K562 (cell line): ENCODE data around the gene PAN2. TPM values are rescaled to one million over a fixed set of nuclear protein-coding genes. Genes with fewer than 3 reads are reported as not detected.

ENCODE experiments used
- ARID2 ChIP-seq: fragments of 450-650 bp; IDR thresholded peaks from 2 replicates; pipeline ENCODE4 v1.6.1; 2017; ENCODE audit warnings: antibody characterized with exemption, mild to moderate bottlenecking
- HLTF ChIP-seq: fragments of 450-650 bp; IDR thresholded peaks from 2 replicates; pipeline ENCODE4 v1.6.1; 2016
- LEF1 ChIP-seq: fragments of 450-650 bp; IDR thresholded peaks from 2 replicates; pipeline ENCODE4 v1.6.1; 2016; ENCODE audit warnings: mild to moderate bottlenecking
- MAZ ChIP-seq, 2 experiments: fragments of 450-650 bp in 1 of 2; sonication (generic) in 1 of 2; formaldehyde crosslinking; IDR thresholded peaks in 1 of 2; conservative IDR thresholded peaks in 1 of 2; 2 replicates each; pipeline versions ENCODE4 v1.4.0 to v1.5.0; 2020; ENCODE audit warnings: mild to moderate bottlenecking in 1 of 2, missing genetic modification reagents in 1 of 2
- MBD2 ChIP-seq: sonication (generic); IDR thresholded peaks from 2 replicates; pipeline ENCODE4 v1.6.1; 2016; ENCODE audit warnings: low read depth, borderline replicate concordance
- MLX ChIP-seq, 2 experiments: fragments of 450-650 bp in 1 of 2; sonication (generic) in 1 of 2; formaldehyde crosslinking; conservative IDR thresholded peaks; 2 replicates each; pipeline versions ENCODE4 v1.4.0 to v1.8.1; 2020 to 2022; ENCODE audit warnings: mild to moderate bottlenecking in 1 of 2, missing genetic modification reagents in 1 of 2
- NELFE ChIP-seq: IDR thresholded peaks from 2 replicates; pipeline ENCODE4 v1.6.1; 2011; ENCODE audit warnings: mild to moderate bottlenecking; ENCODE audit not compliant: insufficient read depth, insufficient read length
- SMAD2 ChIP-seq: fragments of 150-350 bp; IDR thresholded peaks from 2 replicates; pipeline ENCODE4 v1.6.1; 2014; ENCODE audit warnings: low read depth, mild to moderate bottlenecking, low read length
- SNIP1 ChIP-seq: fragments of 450-650 bp; IDR thresholded peaks from 2 replicates; pipeline ENCODE4 v1.7.1; 2017; ENCODE audit warnings: low read depth, mild to moderate bottlenecking
- TGIF2 ChIP-seq: sonication (generic); formaldehyde crosslinking; IDR thresholded peaks from 2 replicates; pipeline ENCODE4 v1.8.1; 2022; ENCODE audit warnings: mild to moderate bottlenecking, missing genetic modification reagents, moderate library complexity
- ZNF12 ChIP-seq: sonication (generic); formaldehyde crosslinking; IDR thresholded peaks from 2 replicates; pipeline ENCODE4 v1.4.0; 2020; ENCODE audit warnings: mild to moderate bottlenecking, missing genetic modification reagents
- ZNF232 ChIP-seq: sonication (generic); formaldehyde crosslinking; IDR thresholded peaks from 2 replicates; pipeline ENCODE4 v1.8.0; 2022; ENCODE audit warnings: mild to moderate bottlenecking, missing genetic modification reagents
- ZNF445 ChIP-seq: fragments of 250-450 bp; sonication (Bioruptor Pico); IDR thresholded peaks from 2 replicates; pipeline ENCODE4 v1.4.0; 2020; ENCODE audit warnings: low read depth, mild to moderate bottlenecking, moderate library complexity
- polyA plus RNA-seq, 8 experiments: library from polyadenylated mRNA; depleted of rRNA in 4 of 8; stranded (reverse) in 5 of 8; unstranded in 3 of 8; fragments of >200 nt; fragmentation: Nextera tagmentation in 2 of 8; fragmentation: Illumina TruSeq in 1 of 8; extraction: Ambion mirVana in 2 of 8; extraction: Trizol in 1 of 8; gene quantifications; 2 replicates each; pipeline versions ENCODE4 v1.2.1 to v1.2.3, GENCODE V29; 2011 to 2014; ENCODE audit warnings: inconsistent platforms in 1 of 8, missing spikeins in 1 of 8
- total RNA-seq, 7 experiments: library from RNA; depleted of rRNA in 6 of 7; stranded (reverse); fragments of >200 nt in 6 of 7; fragmentation: Illumina TruSeq in 2 of 7; extraction: Trizol in 2 of 7; gene quantifications; 2 replicates each; pipeline versions ENCODE4 v1.2.1 to v1.2.3, GENCODE V29; 2011 to 2021; ENCODE audit warnings: low replicate concordance in 1 of 7
- TF ChIP-seq, protein P1 (sequence below): fragments of 450-650 bp; IDR thresholded peaks from 2 replicates; pipeline ENCODE4 v1.6.1; 2016; ENCODE audit warnings: mild to moderate bottlenecking, moderate library complexity
- TF ChIP-seq, protein P2 (sequence below): fragments of 200-800 bp; sonication (Bioruptor generic); IDR thresholded peaks from 2 replicates; pipeline ENCODE4 v1.6.1; 2017; ENCODE audit warnings: missing genetic modification characterization, missing compliant biosample characterization

Gene PAN2
- total and polyA plus RNA-seq, 9 of the 15 experiments (the other 6 are each of a cell fraction or from before 2014, with no cell fraction given) = 15.0 to 66.1 (median 25.9) TPM

DNA sequence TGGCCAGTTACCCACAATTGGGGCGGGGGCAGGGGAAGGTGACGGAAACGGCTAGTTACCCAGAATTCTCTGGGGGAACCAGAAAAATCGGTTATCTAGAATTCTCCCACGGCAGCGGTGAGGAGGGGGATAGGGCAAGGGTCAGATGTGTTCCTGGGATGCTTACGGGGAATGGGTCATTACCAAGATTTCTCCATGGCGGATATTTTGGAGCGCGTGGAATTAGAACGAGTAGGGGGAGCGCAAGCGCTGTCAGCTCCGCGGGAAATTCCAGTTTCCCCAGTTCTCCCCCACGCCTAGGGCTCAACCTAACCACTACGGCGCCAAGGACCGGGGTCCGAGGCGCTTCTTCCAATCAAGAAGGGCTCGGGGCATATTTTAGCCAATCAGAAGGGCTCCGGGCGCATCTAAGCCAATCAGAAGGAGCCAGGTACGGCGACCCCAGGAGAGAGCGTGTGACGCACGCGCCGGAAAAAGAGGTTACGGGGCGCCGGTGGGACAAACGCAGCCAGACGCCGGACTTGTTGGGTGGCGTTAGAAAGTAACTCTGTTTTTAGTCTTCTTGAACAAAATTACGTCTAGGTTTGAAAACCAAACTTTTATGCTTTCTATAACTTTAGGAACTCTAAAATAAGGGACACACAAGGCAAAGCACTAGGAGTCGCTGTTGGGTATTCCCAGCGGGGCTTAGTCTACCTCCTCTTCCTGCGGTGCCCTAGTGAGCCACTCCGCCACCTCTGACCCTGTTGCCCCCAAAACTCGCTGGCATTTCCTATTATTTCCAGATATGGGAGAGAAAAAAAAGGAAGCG, at the start of gene PAN2 (continued):
- TF ChIP-seq, protein P1, sequence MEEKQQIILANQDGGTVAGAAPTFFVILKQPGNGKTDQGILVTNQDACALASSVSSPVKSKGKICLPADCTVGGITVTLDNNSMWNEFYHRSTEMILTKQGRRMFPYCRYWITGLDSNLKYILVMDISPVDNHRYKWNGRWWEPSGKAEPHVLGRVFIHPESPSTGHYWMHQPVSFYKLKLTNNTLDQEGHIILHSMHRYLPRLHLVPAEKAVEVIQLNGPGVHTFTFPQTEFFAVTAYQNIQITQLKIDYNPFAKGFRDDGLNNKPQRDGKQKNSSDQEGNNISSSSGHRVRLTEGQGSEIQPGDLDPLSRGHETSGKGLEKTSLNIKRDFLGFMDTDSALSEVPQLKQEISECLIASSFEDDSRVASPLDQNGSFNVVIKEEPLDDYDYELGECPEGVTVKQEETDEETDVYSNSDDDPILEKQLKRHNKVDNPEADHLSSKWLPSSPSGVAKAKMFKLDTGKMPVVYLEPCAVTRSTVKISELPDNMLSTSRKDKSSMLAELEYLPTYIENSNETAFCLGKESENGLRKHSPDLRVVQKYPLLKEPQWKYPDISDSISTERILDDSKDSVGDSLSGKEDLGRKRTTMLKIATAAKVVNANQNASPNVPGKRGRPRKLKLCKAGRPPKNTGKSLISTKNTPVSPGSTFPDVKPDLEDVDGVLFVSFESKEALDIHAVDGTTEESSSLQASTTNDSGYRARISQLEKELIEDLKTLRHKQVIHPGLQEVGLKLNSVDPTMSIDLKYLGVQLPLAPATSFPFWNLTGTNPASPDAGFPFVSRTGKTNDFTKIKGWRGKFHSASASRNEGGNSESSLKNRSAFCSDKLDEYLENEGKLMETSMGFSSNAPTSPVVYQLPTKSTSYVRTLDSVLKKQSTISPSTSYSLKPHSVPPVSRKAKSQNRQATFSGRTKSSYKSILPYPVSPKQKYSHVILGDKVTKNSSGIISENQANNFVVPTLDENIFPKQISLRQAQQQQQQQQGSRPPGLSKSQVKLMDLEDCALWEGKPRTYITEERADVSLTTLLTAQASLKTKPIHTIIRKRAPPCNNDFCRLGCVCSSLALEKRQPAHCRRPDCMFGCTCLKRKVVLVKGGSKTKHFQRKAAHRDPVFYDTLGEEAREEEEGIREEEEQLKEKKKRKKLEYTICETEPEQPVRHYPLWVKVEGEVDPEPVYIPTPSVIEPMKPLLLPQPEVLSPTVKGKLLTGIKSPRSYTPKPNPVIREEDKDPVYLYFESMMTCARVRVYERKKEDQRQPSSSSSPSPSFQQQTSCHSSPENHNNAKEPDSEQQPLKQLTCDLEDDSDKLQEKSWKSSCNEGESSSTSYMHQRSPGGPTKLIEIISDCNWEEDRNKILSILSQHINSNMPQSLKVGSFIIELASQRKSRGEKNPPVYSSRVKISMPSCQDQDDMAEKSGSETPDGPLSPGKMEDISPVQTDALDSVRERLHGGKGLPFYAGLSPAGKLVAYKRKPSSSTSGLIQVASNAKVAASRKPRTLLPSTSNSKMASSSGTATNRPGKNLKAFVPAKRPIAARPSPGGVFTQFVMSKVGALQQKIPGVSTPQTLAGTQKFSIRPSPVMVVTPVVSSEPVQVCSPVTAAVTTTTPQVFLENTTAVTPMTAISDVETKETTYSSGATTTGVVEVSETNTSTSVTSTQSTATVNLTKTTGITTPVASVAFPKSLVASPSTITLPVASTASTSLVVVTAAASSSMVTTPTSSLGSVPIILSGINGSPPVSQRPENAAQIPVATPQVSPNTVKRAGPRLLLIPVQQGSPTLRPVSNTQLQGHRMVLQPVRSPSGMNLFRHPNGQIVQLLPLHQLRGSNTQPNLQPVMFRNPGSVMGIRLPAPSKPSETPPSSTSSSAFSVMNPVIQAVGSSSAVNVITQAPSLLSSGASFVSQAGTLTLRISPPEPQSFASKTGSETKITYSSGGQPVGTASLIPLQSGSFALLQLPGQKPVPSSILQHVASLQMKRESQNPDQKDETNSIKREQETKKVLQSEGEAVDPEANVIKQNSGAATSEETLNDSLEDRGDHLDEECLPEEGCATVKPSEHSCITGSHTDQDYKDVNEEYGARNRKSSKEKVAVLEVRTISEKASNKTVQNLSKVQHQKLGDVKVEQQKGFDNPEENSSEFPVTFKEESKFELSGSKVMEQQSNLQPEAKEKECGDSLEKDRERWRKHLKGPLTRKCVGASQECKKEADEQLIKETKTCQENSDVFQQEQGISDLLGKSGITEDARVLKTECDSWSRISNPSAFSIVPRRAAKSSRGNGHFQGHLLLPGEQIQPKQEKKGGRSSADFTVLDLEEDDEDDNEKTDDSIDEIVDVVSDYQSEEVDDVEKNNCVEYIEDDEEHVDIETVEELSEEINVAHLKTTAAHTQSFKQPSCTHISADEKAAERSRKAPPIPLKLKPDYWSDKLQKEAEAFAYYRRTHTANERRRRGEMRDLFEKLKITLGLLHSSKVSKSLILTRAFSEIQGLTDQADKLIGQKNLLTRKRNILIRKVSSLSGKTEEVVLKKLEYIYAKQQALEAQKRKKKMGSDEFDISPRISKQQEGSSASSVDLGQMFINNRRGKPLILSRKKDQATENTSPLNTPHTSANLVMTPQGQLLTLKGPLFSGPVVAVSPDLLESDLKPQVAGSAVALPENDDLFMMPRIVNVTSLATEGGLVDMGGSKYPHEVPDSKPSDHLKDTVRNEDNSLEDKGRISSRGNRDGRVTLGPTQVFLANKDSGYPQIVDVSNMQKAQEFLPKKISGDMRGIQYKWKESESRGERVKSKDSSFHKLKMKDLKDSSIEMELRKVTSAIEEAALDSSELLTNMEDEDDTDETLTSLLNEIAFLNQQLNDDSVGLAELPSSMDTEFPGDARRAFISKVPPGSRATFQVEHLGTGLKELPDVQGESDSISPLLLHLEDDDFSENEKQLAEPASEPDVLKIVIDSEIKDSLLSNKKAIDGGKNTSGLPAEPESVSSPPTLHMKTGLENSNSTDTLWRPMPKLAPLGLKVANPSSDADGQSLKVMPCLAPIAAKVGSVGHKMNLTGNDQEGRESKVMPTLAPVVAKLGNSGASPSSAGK = peak; percentile 92
- TF ChIP-seq MAZ (CRISPR knock-in tag; conservative IDR thresholded peaks at IDR 0.05 in 1 of 2, IDR thresholded peaks at IDR 0.05 in 1 of 2) (peak in 1 of 2 experiments; percentile 55; a peak in 2 of 4 replicates), ZNF232 (CRISPR knock-in tag) (no peak), ZNF445 (CRISPR knock-in tag) (0 out of 2 replicates have a peak, but pooled peaks have one; percentile 48), SMAD2 (no peak), SNIP1 (no peak), ARID2 (no peak), HLTF (no peak), LEF1 (no peak), MLX (CRISPR knock-in tag; conservative IDR thresholded peaks at IDR 0.05) (no peak), NELFE (no peak), ZNF12 (no peak), MBD2 (peak; percentile 98), TGIF2 (no peak)
- TF ChIP-seq, protein P2, sequence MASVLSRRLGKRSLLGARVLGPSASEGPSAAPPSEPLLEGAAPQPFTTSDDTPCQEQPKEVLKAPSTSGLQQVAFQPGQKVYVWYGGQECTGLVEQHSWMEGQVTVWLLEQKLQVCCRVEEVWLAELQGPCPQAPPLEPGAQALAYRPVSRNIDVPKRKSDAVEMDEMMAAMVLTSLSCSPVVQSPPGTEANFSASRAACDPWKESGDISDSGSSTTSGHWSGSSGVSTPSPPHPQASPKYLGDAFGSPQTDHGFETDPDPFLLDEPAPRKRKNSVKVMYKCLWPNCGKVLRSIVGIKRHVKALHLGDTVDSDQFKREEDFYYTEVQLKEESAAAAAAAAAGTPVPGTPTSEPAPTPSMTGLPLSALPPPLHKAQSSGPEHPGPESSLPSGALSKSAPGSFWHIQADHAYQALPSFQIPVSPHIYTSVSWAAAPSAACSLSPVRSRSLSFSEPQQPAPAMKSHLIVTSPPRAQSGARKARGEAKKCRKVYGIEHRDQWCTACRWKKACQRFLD (CRISPR knock-in tag) = peak; percentile 77
